Endothelial cell of umbilical vein (primary cell): Measurements from ENCODE around the gene CCNG2. TPM values are rescaled to one million over a fixed set of nuclear protein-coding genes. Genes with fewer than 3 reads are reported as not detected.

Experiments
- BruUV-seq: library from RNA; stranded (reverse); fragments of 400-500 nt; replicated peaks from 2 replicates; lab custom pipeline; 2021; lab: Mats Ljungman, UMichigan
- CTCF ChIA-PET: fragments of 300-600, 350-600 bp; sonication (Branson Sonifier 250); formaldehyde crosslinking; loops from one replicate; lab custom pipeline; 2021; ENCODE audit warnings: antibody characterized with exemption, inconsistent platforms; lab: Charles Lee
- POLR2A ChIA-PET: fragments of 300-600, 350-600 bp; sonication (Branson Sonifier 250); formaldehyde crosslinking; loops from one replicate; lab custom pipeline; 2021; ENCODE audit warnings: antibody characterized with exemption, inconsistent platforms; lab: Charles Lee
- DNase-seq: peaks from one replicate; pipeline ENCODE4 v3.0.0-alpha.2; 2011; ENCODE audit warnings: low read depth, low spot score
- FAIRE-seq: peaks from 2 replicates; lab custom pipeline; 2011; peaks lifted over from hg19 to GRCh38; lab: Jason Lieb, UNC
- H2AFZ ChIP-seq: 2 replicates; pipeline ENCODE4 v1.6.0; 2012; ENCODE audit warnings: low read depth, low read length, control low read depth, inconsistent platforms
- H3K27ac ChIP-seq: 2 replicates; pipeline ENCODE4 v1.5.1; 2011; ENCODE audit warnings: low read depth, mild to moderate bottlenecking, control low read depth, low read length, moderate library complexity; ENCODE audit not compliant: insufficient read depth
- H3K27me3 ChIP-seq, 2 experiments: 2 replicates each; pipeline versions ENCODE4 v1.6.0 to v1.6.1; 2011; ENCODE audit warnings: low read length in 2 of 2, mixed read lengths in 1 of 2; ENCODE audit not compliant: control insufficient read depth in 2 of 2, insufficient read depth in 2 of 2
- H3K36me3 ChIP-seq, 2 experiments: 2 replicates in 1 of 2; 3 replicates in 1 of 2; pipeline ENCODE4 v1.5.1; 2011; ENCODE audit warnings: low read length in 2 of 2, mild to moderate bottlenecking in 1 of 2, moderate library complexity in 1 of 2; ENCODE audit not compliant: control insufficient read depth in 2 of 2, insufficient read depth in 2 of 2; ENCODE audit errors: extremely low read depth in 1 of 2
- H3K4me1 ChIP-seq: 3 replicates; pipeline ENCODE4 v1.5.1; 2011; ENCODE audit warnings: mild to moderate bottlenecking, low read length; ENCODE audit not compliant: control insufficient read depth, insufficient read depth; ENCODE audit errors: extremely low read depth
- H3K4me2 ChIP-seq: 2 replicates; pipeline ENCODE4 v1.6.1; 2011; ENCODE audit warnings: low read length, control low read depth, mixed read lengths; ENCODE audit not compliant: insufficient read depth
- H3K4me3 ChIP-seq, 3 experiments: fragments of 200-600 bp in 1 of 3; sonication (generic), shearing (Covaris generic) in 1 of 3; replicated peaks in 1 of 3; 2 replicates each; pipeline ENCODE4 v1.5.1; 2011 to 2016; ENCODE audit warnings: control low read depth in 3 of 3, low read length in 3 of 3, mild to moderate bottlenecking in 2 of 3, inconsistent platforms in 1 of 3, low read depth in 1 of 3, moderate library complexity in 1 of 3; ENCODE audit not compliant: insufficient read depth in 1 of 3
- H3K79me2 ChIP-seq: 2 replicates; pipeline ENCODE4 v1.6.0; 2012; ENCODE audit warnings: low read length, inconsistent platforms; ENCODE audit not compliant: control insufficient read depth, insufficient read depth
- H3K9ac ChIP-seq: replicated peaks from 2 replicates; pipeline ENCODE3; 2011; ENCODE audit warnings: low read length, control low read depth; ENCODE audit not compliant: insufficient read depth; ENCODE audit errors: extremely low read depth
- H3K9me1 ChIP-seq: replicated peaks from 3 replicates; pipeline ENCODE4 v1.6.0; 2011; ENCODE audit warnings: mild to moderate bottlenecking, low read length; ENCODE audit not compliant: control insufficient read depth, insufficient read depth; ENCODE audit errors: extremely low read depth
- H3K9me3 ChIP-seq: replicated peaks from 2 replicates; pipeline ENCODE4 v1.5.1; 2012; ENCODE audit warnings: low read length, inconsistent platforms; ENCODE audit not compliant: control insufficient read depth, insufficient read depth
- H4K20me1 ChIP-seq: replicated peaks from 2 replicates; pipeline ENCODE3; 2011; ENCODE audit warnings: mild to moderate bottlenecking, low read length; ENCODE audit not compliant: control insufficient read depth, insufficient read depth; ENCODE audit errors: extremely low read depth
- EZH2 ChIP-seq: IDR thresholded peaks from 2 replicates; pipeline ENCODE4 v1.6.1; 2012; ENCODE audit warnings: borderline replicate concordance, low read depth, mild to moderate bottlenecking, moderate library complexity, low read length, inconsistent platforms; ENCODE audit not compliant: severe bottlenecking
- FOS ChIP-seq: IDR thresholded peaks from 2 replicates; pipeline ENCODE4 v1.6.1; 2011; ENCODE audit warnings: mild to moderate bottlenecking, low read length, moderate library complexity, borderline replicate concordance; ENCODE audit not compliant: insufficient read depth
- GATA2 ChIP-seq: IDR thresholded peaks from 2 replicates; pipeline ENCODE4 v1.7.0; 2011; ENCODE audit warnings: low read depth, mild to moderate bottlenecking, moderate library complexity, mixed read lengths, low read length; ENCODE audit not compliant: insufficient read length, insufficient read depth
- JUN ChIP-seq: IDR thresholded peaks from 2 replicates; pipeline ENCODE4 v1.6.1; 2011; ENCODE audit warnings: borderline replicate concordance, low read depth; ENCODE audit not compliant: insufficient read length, insufficient read depth
- MYC ChIP-seq: IDR thresholded peaks from one replicate; pipeline ENCODE4 v1.6.1; 2011; ENCODE audit warnings: mild to moderate bottlenecking, low read depth, low read length
- POLR2A ChIP-seq: IDR thresholded peaks from 2 replicates; pipeline ENCODE4 v1.6.1; 2012; ENCODE audit warnings: low read depth, mild to moderate bottlenecking, control low read depth, low read length
- POLR2AphosphoS5 ChIP-seq: IDR thresholded peaks from 2 replicates; pipeline ENCODE4 v1.6.1; 2012; ENCODE audit warnings: low read depth, mild to moderate bottlenecking, control low read depth, low read length, moderate library complexity; ENCODE audit not compliant: insufficient read depth
- dilution Hi-C: fragments of 300-500 bp; cut with MboI; formaldehyde crosslinking; loops from one replicate; pipeline ENCODE4 v1.15.0; 2019; ENCODE audit warnings: low sequenced_read_pairs; ENCODE audit not compliant: extremely low pct_ligation_motif_present
- intact Hi-C: fragments of 100-400 bp; cut with micrococcal nuclease; formaldehyde crosslinking; loops from one replicate; pipeline ENCODE4 v1.10.0; 2022
- polyA plus RNA-seq, 4 experiments: library from polyadenylated mRNA; depleted of rRNA in 3 of 4; stranded (reverse) in 3 of 4; unstranded in 1 of 4; fragments of >200 nt; gene quantifications; 2 replicates each; pipeline versions ENCODE4 v1.2.1 to v1.2.3, GENCODE V29; 2011 to 2012; ENCODE audit warnings: missing spikeins in 1 of 4
- total RNA-seq: library from RNA; stranded (reverse); gene quantifications from 2 replicates; pipeline ENCODE4 v1.2.3, GENCODE V29; 2021
- TF ChIP-seq, protein P1 (sequence below), 2 donors: IDR thresholded peaks; 1 replicate in 1 of 2; 2 replicates in 1 of 2; pipeline ENCODE4 v1.5.1; 2011; ENCODE audit warnings: low read length in 2 of 2, mild to moderate bottlenecking in 2 of 2, moderate library complexity in 2 of 2, control low read depth in 1 of 2, inconsistent platforms in 1 of 2, low read depth in 1 of 2; ENCODE audit not compliant: insufficient read depth in 1 of 2; ENCODE audit errors: extremely low read depth in 1 of 2
- TF ChIP-seq, protein P2 (sequence below): IDR thresholded peaks from 2 replicates; pipeline ENCODE4 v1.6.1; 2011; ENCODE audit not compliant: insufficient read depth, insufficient read length

The CCNG2 gene
- total and polyA plus RNA-seq, 2 donors (not counting 3 experiments of a cell fraction or from before 2014, with no cell fraction given): 7.9 to 28.3 TPM

DNA sequence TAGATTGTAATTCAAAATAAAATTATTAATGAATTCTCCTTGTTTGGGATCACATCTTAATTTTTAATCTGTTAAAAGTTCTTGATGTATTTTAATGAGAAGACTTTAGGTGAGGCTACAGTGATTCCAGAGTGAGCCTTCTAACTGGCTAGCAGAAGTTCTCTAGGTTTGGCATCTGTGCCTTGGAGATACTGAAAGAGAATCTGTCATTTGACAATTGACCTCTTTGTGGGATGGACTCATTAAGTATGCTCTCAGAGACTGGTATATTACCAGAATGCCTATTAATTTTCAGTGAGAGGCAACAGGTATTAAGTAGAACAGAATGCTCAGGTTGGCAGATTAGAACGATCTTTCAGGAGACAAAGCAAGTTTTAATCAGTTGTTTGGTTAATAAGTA lies 10.2 kb downstream of the CCNG2 start:
- Histone ChIP-seq H3K27me3 (no peaks in the 10 kb centered on the region), H3K9me3 (no peaks in the 10 kb centered on the region), H3K9me1 (no peaks in the 10 kb centered on the region), H3K4me1 (no peaks in the 10 kb centered on the region), H3K9ac (no peak overlapping the region), H3K36me3 (peaks cover 7 to 16% of the 10 kb centered on the region in 2 experiments), H3K4me2 (no peak overlapping the region), H3K79me2 (no peaks in the 10 kb centered on the region), H3K4me3 (no peak overlapping the region), H4K20me1 (no peaks in the 10 kb centered on the region), H2AFZ (no peak overlapping the region), H3K27ac (no peak overlapping the region)
- BruUV-seq: no TSS peak
- CTCF ChIA-PET: interaction anchor here (1.5 to 1.9 kb wide), 2 partner anchors 36 to 72 kb away, joined by 5 read pairs; no protein-coding TSS in a partner anchor
- dilution Hi-C loops (no loop called here), intact Hi-C loops (no loop called here)
- FAIRE-seq: no peak
- no peak for TF ChIP-seq POLR2AphosphoS5
- no peak for TF ChIP-seq FOS
- TF ChIP-seq EZH2: no peak
- TF ChIP-seq, protein P1, sequence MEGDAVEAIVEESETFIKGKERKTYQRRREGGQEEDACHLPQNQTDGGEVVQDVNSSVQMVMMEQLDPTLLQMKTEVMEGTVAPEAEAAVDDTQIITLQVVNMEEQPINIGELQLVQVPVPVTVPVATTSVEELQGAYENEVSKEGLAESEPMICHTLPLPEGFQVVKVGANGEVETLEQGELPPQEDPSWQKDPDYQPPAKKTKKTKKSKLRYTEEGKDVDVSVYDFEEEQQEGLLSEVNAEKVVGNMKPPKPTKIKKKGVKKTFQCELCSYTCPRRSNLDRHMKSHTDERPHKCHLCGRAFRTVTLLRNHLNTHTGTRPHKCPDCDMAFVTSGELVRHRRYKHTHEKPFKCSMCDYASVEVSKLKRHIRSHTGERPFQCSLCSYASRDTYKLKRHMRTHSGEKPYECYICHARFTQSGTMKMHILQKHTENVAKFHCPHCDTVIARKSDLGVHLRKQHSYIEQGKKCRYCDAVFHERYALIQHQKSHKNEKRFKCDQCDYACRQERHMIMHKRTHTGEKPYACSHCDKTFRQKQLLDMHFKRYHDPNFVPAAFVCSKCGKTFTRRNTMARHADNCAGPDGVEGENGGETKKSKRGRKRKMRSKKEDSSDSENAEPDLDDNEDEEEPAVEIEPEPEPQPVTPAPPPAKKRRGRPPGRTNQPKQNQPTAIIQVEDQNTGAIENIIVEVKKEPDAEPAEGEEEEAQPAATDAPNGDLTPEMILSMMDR (IDR thresholded peaks at IDR 0.05; ENCODE audit: extremely low read depth in 1 of 2, insufficient read depth in 1 of 2, low read depth in 1 of 2, low read length in 2 of 2): no peak
- TF ChIP-seq, protein P2, sequence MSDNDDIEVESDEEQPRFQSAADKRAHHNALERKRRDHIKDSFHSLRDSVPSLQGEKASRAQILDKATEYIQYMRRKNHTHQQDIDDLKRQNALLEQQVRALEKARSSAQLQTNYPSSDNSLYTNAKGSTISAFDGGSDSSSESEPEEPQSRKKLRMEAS: no peak
- TF ChIP-seq POLR2A: no peak
- no peak for TF ChIP-seq JUN
- no peak for TF ChIP-seq GATA2
- TF ChIP-seq MYC: no peak
- DNase-seq: no peak
- POLR2A ChIA-PET: no interaction called here
